NCI-H1436 (cell line): ENCODE results near the gene USP46.

Experiments used
- DNase-seq: peaks from one replicate; lab custom pipeline; 2025; lab: John Stamatoyannopoulos, UW

Gene USP46

GRCh38 chr4:52618795-52619590 lies 40.1 kb downstream of the USP46 start:
- DNase-seq: no peak

GRCh38 chr4:52617336-52618020 lies 41.6 kb downstream of the USP46 start:
- no peak for DNase-seq

- DNase-seq: no peak
Observed at GRCh38 chr4:52614241-52614640, 44.9 kb downstream of the USP46 start.

- DNase-seq: no peak
Observed at GRCh38 chr4:52612341-52612740, 46.8 kb downstream of the USP46 start.

- DNase-seq: no peak
Observed at GRCh38 chr4:52611030-52611555, 48.0 kb downstream of the USP46 start.

- DNase-seq: no peak
Observed at GRCh38 chr4:52606726-52607125, 52.4 kb downstream of the USP46 start.

GRCh38 chr4:52606040-52606439 lies 53.1 kb downstream of the USP46 start:
- no peak for DNase-seq

- DNase-seq: no peak
Observed at GRCh38 chr4:52604215-52604614, 54.9 kb downstream of the USP46 start.

- no peak for DNase-seq
Observed at GRCh38 chr4:52600275-52600674, 58.8 kb downstream of the USP46 start.

- DNase-seq: no peak
Observed at GRCh38 chr4:52595001-52595400, 64.1 kb downstream of the USP46 start.

- DNase-seq: no peak
Observed at GRCh38 chr4:52592287-52592686, 66.8 kb downstream of the USP46 start.

- DNase-seq: no peak
Observed at GRCh38 chr4:52588771-52589591, 70.1 kb downstream of the USP46 start.

GRCh38 chr4:52588097-52588496 lies 71.0 kb downstream of the USP46 start:
- DNase-seq: no peak

GRCh38 chr4:52586069-52586468 lies 73.0 kb downstream of the USP46 start:
- DNase-seq: no peak

GRCh38 chr4:52585379-52585778 lies 73.7 kb downstream of the USP46 start:
- DNase-seq: no peak

GRCh38 chr4:52579602-52580272 lies 79.4 kb downstream of the USP46 start:
- DNase-seq: no peak

- no peak for DNase-seq
Observed at GRCh38 chr4:52578951-52579350, 80.2 kb downstream of the USP46 start.

GRCh38 chr4:52577624-52577962 lies 81.5 kb downstream of the USP46 start:
- DNase-seq: no peak

GRCh38 chr4:52576961-52577623 lies 82.0 kb downstream of the USP46 start:
- no peak for DNase-seq

- no peak for DNase-seq
Observed at GRCh38 chr4:52576326-52576725, 82.8 kb downstream of the USP46 start.

GRCh38 chr4:52575406-52575805 lies 83.7 kb downstream of the USP46 start:
- DNase-seq: no peak
